ENCODE measurements around the gene TCF3.

DNA sequence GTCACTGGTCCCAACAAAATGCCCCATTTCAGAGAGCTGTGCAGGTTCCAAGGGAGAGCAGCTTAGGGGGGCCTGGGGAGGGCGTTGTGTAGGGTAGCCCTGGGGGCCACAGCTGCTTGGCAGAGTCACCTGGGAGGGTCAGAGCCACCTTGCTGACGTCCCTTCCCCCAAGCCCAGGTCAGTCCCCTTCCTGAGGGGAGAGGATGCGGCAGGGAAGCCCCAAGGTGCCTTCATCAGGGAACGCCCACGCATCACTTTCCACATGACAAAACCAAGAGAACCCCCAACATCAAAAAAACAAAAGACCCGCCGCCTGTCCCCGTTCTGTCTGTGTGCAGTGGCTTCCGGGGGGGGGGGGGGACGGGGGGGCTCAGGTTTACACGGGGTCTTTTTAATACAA lies 41.8 kb downstream of the TCF3 start:
- no peak for TF ChIP-seq CREB1 (IDR thresholded peaks at IDR 0.05; ENCODE audit: low read depth)
- TF ChIP-seq POLR2A (IDR thresholded peaks at IDR 0.05; ENCODE audit: low read depth, low read length): peak; percentile 9; the same call in 1 of the 2 replicates
- TF ChIP-seq SMAD1 (IDR thresholded peaks at IDR 0.05; ENCODE audit: low read depth, partially characterized antibody): no peak
- no peak for TF ChIP-seq ETV6 (conservative IDR thresholded peaks at IDR 0.05 in 1 of 2, IDR thresholded peaks at IDR 0.05 in 1 of 2; ENCODE audit: borderline replicate concordance in 1 of 2, low read depth in 1 of 2)
- TF ChIP-seq, protein P1, sequence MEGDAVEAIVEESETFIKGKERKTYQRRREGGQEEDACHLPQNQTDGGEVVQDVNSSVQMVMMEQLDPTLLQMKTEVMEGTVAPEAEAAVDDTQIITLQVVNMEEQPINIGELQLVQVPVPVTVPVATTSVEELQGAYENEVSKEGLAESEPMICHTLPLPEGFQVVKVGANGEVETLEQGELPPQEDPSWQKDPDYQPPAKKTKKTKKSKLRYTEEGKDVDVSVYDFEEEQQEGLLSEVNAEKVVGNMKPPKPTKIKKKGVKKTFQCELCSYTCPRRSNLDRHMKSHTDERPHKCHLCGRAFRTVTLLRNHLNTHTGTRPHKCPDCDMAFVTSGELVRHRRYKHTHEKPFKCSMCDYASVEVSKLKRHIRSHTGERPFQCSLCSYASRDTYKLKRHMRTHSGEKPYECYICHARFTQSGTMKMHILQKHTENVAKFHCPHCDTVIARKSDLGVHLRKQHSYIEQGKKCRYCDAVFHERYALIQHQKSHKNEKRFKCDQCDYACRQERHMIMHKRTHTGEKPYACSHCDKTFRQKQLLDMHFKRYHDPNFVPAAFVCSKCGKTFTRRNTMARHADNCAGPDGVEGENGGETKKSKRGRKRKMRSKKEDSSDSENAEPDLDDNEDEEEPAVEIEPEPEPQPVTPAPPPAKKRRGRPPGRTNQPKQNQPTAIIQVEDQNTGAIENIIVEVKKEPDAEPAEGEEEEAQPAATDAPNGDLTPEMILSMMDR (IDR thresholded peaks at IDR 0.05 in 2 of 3, conservative IDR thresholded peaks at IDR 0.05 in 1 of 3; ENCODE audit: control insufficient read depth in 2 of 3, extremely low read depth in 1 of 3, insufficient read depth in 1 of 3, low read depth in 3 of 3, low read length in 3 of 3): no peak
- TF ChIP-seq, protein P2, sequence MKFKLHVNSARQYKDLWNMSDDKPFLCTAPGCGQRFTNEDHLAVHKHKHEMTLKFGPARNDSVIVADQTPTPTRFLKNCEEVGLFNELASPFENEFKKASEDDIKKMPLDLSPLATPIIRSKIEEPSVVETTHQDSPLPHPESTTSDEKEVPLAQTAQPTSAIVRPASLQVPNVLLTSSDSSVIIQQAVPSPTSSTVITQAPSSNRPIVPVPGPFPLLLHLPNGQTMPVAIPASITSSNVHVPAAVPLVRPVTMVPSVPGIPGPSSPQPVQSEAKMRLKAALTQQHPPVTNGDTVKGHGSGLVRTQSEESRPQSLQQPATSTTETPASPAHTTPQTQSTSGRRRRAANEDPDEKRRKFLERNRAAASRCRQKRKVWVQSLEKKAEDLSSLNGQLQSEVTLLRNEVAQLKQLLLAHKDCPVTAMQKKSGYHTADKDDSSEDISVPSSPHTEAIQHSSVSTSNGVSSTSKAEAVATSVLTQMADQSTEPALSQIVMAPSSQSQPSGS (IDR thresholded peaks at IDR 0.05; ENCODE audit: low read length): no peak
- TF ChIP-seq TAF1 (IDR thresholded peaks at IDR 0.05; ENCODE audit: borderline replicate concordance, low read depth, low read length): no peak

Data from GM12878 (cell line).